Right ventricle myocardium inferior (tissue), 1 donor: ENCODE data around the gene MS4A7. TPM values are rescaled to one million over a fixed set of nuclear protein-coding genes. Genes with fewer than 3 reads are reported as not detected.

ENCODE experiments used
- ATAC-seq: fragments of 200-7000 bp; cut with Tn5 transposase; one replicate; pipeline ENCODE4 v1.9.1; 2020; ENCODE audit warnings: mild to moderate bottlenecking, moderate library complexity
- DNase-seq: peaks from one replicate; pipeline ENCODE4 v3.0.0; 2021; ENCODE audit errors: missing footprints
- intact Hi-C: fragments of 100-400 bp; cut with DNase I; formaldehyde crosslinking; loops from one replicate; pipeline ENCODE4 v1.11.0; 2022
- total RNA-seq: library from RNA; stranded (reverse); fragmentation: NEBNext Ultra II Directional; extraction: Animal tissue kit (Norgen Biotek cat#: 25700); gene quantifications from one replicate; pipeline ENCODE4 v1.2.1, GENCODE V29; 2021
- donor health status: DM: no; HTN: yes; CAD: no; lungs with severe emphysema.

MS4A7 gene
- total RNA-seq, 1 donor from 2014 or later, result 14.5 TPM

DNA sequence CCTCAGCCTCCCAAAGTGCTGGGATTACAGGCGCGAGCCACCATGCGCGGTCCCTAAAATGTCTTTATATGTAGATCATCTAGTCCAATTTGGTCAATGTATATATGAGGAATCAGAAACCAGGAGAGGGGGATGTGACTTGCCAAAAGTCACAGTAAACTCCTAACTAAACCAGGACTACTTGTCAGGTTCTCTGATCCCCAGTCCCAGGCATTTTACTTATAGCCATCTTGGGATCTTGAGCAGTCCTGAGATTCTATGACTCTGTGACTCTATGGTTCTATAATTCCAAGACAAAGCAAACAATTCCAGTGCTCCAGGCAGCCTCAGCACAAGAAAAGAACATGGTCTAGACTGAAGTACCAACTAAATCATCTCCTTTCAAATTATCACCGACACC is 50.9 kb downstream of the MS4A7 start, which contains the start of gene MS4A5:
MS4A5 (plus strand) TSS at position 301 of the 400 bp plus-strand sequence. CDS start 103 bp downstream, outside the sequence.
- intact Hi-C loops, result no loop called here
- no peak for ATAC-seq

GRCh38 chr11:60431251-60431650 is 52.9 kb downstream of the MS4A7 start:
- DNase-seq (no peak), ATAC-seq (no peak)
- intact Hi-C loops, result no loop called here

More for the DNA sequence above, 50.9 kb downstream of the MS4A7 start, which contains the start of gene MS4A5:
- no peak for DNase-seq

GRCh38 chr11:60433401-60433800 is 55.1 kb downstream of the MS4A7 start:
- DNase-seq (no peak), ATAC-seq (no peak)
- intact Hi-C loops, result no loop called here

Other genes with a start within 250 kb of the MS4A7 start
- gene MS4A6A, start 195.4 kb upstream of the MS4A7 start, total RNA-seq, result 64.0 TPM
- 1.3 TPM for gene MS4A4E, start 135.4 kb upstream of the MS4A7 start, total RNA-seq
- 23.8 TPM for gene MS4A4A, start 97.9 kb upstream of the MS4A7 start, total RNA-seq
- gene MS4A6E, start 51.3 kb upstream of the MS4A7 start, total RNA-seq, result not detected
- 1.0 TPM for gene MS4A14, start 17.9 kb downstream of the MS4A7 start, total RNA-seq
- gene MS4A5, start 51.0 kb downstream of the MS4A7 start, total RNA-seq, result not detected
- gene MS4A1, start 77.3 kb downstream of the MS4A7 start, total RNA-seq, result not detected
- not detected for gene MS4A12, start 114.2 kb downstream of the MS4A7 start, total RNA-seq
- not detected for gene MS4A13, start 136.9 kb downstream of the MS4A7 start, total RNA-seq